ENCODE measurements around the gene LRIG1. TPM values are rescaled to one million over a fixed set of nuclear protein-coding genes. Genes with fewer than 3 reads are reported as not detected.

The LRIG1 gene
- total and polyA plus RNA-seq, 7 donors, result 4.2 to 226 (median 150) TPM

GRCh38 chr3:66532160-66532587, 31.4 kb upstream of the LRIG1 start:
- Histone ChIP-seq H3K4me1 (no peaks in the 10 kb centered on the region), H3K9me3 (no peaks in the 10 kb centered on the region), H3K4me3 (no peak overlapping the region), H3K36me3 (no peaks in the 10 kb centered on the region), H3K27me3 (no peaks in the 10 kb centered on the region), H3K27ac (no peak overlapping the region)
- intact Hi-C loops (cut with DNase I), result no loop called here
- WGBS, 2 donors, result 84 to 89% methylated on average over 1 of the region's 1 CpG
- TF ChIP-seq POLR2AphosphoS5 (IDR thresholded peaks at IDR 0.05), result no peak
- TF ChIP-seq CTCF (IDR thresholded peaks at IDR 0.05), result no peak
- TF ChIP-seq EP300 (IDR thresholded peaks at IDR 0.05), result no peak
- TF ChIP-seq POLR2A (IDR thresholded peaks at IDR 0.05), result no peak
- DNase-seq, result no peak

GRCh38 chr3:66531256-66531655, 30.4 kb upstream of the LRIG1 start:
- DNase-seq, result no peak
- intact Hi-C loops (cut with DNase I), result no loop called here
- TF ChIP-seq POLR2A (IDR thresholded peaks at IDR 0.05) (no peak), CTCF (IDR thresholded peaks at IDR 0.05) (no peak), POLR2AphosphoS5 (IDR thresholded peaks at IDR 0.05) (no peak), EP300 (IDR thresholded peaks at IDR 0.05) (no peak)
- 85 to 92% methylated on average over 1 of the region's 1 CpG for WGBS, 2 donors
- Histone ChIP-seq H3K27ac (no peak overlapping the region), H3K36me3 (no peaks in the 10 kb centered on the region), H3K4me1 (no peaks in the 10 kb centered on the region), H3K9me3 (no peaks in the 10 kb centered on the region), H3K4me3 (no peak overlapping the region), H3K27me3 (no peaks in the 10 kb centered on the region)

- Histone ChIP-seq H3K36me3 (no peaks in the 10 kb centered on the region), H3K27me3 (no peaks in the 10 kb centered on the region), H3K27ac (no peak overlapping the region), H3K4me3 (no peak overlapping the region), H3K4me1 (no peaks in the 10 kb centered on the region), H3K9me3 (no peaks in the 10 kb centered on the region)
- 69 to 76% methylated on average over 4 of the region's 4 CpGs for WGBS, 2 donors
- TF ChIP-seq EP300 (IDR thresholded peaks at IDR 0.05) (no peak), POLR2A (IDR thresholded peaks at IDR 0.05) (no peak), CTCF (IDR thresholded peaks at IDR 0.05) (no peak), POLR2AphosphoS5 (IDR thresholded peaks at IDR 0.05) (no peak)
- DNase-seq, result no peak
- intact Hi-C loops (cut with DNase I), result no loop called here
Measured at GRCh38 chr3:66527246-66527645, 26.4 kb upstream of the LRIG1 start.

GRCh38 chr3:66525771-66526170, 24.9 kb upstream of the LRIG1 start:
- WGBS, 2 donors, result 94 to 97% methylated on average over 3 of the region's 3 CpGs
- Histone ChIP-seq H3K36me3 (no peaks in the 10 kb centered on the region), H3K27me3 (no peaks in the 10 kb centered on the region), H3K27ac (no peak overlapping the region), H3K4me3 (no peak overlapping the region), H3K4me1 (peaks cover 0 to 6% (median 0%) of the 10 kb centered on the region in 4 donors), H3K9me3 (no peaks in the 10 kb centered on the region)
- DNase-seq, result no peak
- TF ChIP-seq CTCF (IDR thresholded peaks at IDR 0.05) (no peak), EP300 (IDR thresholded peaks at IDR 0.05) (no peak), POLR2A (IDR thresholded peaks at IDR 0.05) (no peak)
- intact Hi-C loops (cut with DNase I), result no loop called here

- DNase-seq, result no peak
- no peak overlapping the region for H3K4me3 ChIP-seq
- intact Hi-C loops (cut with DNase I), result no loop called here
- H3K27me3 ChIP-seq, result no peaks in the 10 kb centered on the region
- TF ChIP-seq POLR2A (IDR thresholded peaks at IDR 0.05) (no peak), CTCF (IDR thresholded peaks at IDR 0.05) (no peak), EP300 (IDR thresholded peaks at IDR 0.05) (no peak), POLR2AphosphoS5 (IDR thresholded peaks at IDR 0.05) (no peak)
- 87% methylated on average over 2 of the region's 2 CpGs for WGBS, 2 donors
- no peaks in the 10 kb centered on the region for H3K9me3 ChIP-seq
- H3K27ac ChIP-seq, result no peak overlapping the region
- H3K36me3 ChIP-seq, result no peaks in the 10 kb centered on the region
- peaks cover 0 to 6% (median 0%) of the 10 kb centered on the region in 4 donors for H3K4me1 ChIP-seq
Measured at GRCh38 chr3:66520724-66521123, 19.9 kb upstream of the LRIG1 start.

All from sigmoid colon (tissue), 7 donors.